Subcutaneous adipose tissue (tissue), 4 donors: ENCODE measurements around the gene IQGAP3. TPM values are rescaled to one million over a fixed set of nuclear protein-coding genes. Genes with fewer than 3 reads are reported as not detected.

Experiments used
- total RNA-seq, 4 donors: library from RNA; depleted of rRNA; stranded (reverse); fragments of >200 nt; gene quantifications; one replicate each; pipeline ENCODE4 v1.1.0, GENCODE V29; 2016
- TF ChIP-seq, protein P1 (sequence below): fragments of 450-650 bp; IDR thresholded peaks from one replicate; pipeline ENCODE4 v1.5.1; 2016; ENCODE audit warnings: low read depth, mild to moderate bottlenecking, control low read depth, antibody characterized with exemption, moderate library complexity

Gene IQGAP3
- total RNA-seq, 4 donors from 2014 or later, result 0.57 to 2.5 (median 2.0) TPM; not detected in 1

DNA sequence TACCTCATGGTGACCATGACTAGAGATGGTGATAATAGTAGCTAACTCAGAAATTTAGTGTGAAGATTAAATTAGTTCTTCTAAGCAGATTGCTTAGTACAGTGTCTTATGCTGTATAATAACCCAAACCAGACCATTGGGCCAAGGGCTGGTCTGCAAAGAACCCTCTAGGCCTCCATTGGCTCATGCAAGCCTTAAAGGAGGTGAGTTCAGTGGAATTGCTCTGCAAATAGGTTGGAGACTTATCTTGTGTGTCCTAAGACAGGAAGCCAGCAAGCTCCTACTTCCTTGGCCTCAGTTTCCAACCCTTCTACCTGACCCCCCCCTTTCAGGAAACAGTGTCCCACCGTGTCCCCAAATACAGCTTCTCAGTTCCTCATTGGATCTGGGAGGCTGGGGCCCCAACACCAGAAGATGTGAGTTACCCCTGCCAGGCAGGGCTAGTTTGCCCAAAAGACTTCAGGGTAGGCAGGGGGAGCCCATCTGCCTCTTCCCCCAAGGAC is 69.9 kb downstream of the IQGAP3 start:
- TF ChIP-seq, protein P1, sequence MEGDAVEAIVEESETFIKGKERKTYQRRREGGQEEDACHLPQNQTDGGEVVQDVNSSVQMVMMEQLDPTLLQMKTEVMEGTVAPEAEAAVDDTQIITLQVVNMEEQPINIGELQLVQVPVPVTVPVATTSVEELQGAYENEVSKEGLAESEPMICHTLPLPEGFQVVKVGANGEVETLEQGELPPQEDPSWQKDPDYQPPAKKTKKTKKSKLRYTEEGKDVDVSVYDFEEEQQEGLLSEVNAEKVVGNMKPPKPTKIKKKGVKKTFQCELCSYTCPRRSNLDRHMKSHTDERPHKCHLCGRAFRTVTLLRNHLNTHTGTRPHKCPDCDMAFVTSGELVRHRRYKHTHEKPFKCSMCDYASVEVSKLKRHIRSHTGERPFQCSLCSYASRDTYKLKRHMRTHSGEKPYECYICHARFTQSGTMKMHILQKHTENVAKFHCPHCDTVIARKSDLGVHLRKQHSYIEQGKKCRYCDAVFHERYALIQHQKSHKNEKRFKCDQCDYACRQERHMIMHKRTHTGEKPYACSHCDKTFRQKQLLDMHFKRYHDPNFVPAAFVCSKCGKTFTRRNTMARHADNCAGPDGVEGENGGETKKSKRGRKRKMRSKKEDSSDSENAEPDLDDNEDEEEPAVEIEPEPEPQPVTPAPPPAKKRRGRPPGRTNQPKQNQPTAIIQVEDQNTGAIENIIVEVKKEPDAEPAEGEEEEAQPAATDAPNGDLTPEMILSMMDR, result no peak

DNA sequence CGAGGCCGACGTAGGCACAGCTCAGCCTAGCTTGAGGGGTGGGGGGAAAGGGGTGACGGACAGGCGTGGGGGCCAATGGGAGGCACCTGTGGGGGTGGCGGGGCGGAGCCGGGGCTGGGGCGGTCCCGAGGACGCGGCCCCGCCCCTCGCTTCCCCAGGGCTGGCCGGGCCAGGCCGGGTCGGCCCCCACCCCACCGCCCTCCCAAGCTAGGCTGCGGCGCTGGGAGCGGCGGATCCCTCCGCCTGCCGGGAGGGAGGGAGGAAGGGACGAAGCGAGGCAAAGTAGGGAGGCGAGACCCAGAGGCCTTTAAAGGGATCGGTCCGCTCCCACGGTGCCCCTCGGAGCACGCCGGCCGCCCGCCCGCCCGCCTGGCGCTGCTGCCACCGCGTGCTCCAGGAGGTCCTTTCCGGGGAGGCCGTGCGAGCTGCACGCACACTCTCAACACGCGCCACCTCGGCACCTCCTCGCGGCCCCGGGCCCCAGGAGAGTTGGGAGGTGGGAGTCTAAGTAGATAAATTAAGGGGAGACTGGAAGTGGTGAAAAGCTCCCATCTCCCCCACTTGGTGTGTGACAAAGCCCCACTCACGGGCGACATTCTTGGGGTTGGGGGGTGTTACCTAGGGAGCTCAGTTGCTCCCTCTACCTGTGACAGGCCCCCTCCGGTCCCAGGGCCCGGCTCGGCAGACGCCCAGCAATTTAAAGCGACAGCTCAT is 71.4 kb downstream of the IQGAP3 start:
- TF ChIP-seq, protein P1, result no peak

DNA sequence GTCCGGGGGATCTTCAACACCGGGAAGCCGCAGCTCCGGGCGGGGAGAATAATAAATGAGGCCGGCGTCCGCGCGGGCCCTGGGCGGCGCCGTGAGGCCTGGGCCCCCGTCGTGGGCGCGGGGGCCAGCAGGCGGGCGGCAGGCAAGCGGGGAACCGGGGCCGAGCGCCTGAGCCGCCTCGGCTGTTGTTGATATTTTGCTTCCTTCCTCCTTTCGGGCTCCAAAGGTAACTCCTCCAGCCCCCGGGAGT is 71.9 kb downstream of the IQGAP3 start, which contains the start of gene MEF2D:
TSS of gene MEF2D (minus strand) at position 233 of the 250 bp plus-strand sequence. CDS start 17,483 bp downstream, outside the sequence.
- TF ChIP-seq, protein P1, result no peak

DNA sequence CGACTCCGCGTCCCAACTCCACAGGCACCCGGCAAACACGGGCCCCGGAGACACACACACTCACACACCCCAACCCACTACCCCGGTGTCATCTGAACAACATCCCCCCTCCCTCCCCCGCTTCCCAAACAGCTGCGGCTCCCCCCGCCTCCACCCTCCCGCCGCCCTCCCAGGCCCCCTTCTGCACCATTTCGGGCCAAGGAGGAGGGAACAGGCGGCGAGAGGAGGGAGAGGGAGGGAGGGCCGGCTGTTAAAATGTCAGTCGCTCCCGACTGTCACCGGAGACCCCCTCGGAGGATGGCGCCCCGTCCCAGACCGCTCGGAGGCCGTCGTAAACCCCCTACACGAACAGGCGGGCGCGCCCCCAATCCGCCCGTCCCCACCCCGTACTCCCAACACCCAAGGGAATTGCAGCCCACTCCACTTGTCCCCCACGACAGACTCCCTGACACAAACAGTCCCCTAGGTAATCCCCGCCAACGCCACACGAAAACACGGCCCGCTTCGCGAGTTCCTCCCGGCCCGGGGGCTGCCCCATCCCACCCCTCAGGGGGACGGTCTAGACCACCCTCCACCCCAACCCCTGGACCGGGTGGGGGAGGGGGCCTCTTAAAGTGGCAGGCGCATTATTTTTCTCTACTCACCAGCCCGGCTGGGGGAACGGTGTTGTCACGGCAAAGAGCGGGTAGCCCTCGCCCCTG is 72.4 kb downstream of the IQGAP3 start:
- TF ChIP-seq, protein P1, result no peak

DNA sequence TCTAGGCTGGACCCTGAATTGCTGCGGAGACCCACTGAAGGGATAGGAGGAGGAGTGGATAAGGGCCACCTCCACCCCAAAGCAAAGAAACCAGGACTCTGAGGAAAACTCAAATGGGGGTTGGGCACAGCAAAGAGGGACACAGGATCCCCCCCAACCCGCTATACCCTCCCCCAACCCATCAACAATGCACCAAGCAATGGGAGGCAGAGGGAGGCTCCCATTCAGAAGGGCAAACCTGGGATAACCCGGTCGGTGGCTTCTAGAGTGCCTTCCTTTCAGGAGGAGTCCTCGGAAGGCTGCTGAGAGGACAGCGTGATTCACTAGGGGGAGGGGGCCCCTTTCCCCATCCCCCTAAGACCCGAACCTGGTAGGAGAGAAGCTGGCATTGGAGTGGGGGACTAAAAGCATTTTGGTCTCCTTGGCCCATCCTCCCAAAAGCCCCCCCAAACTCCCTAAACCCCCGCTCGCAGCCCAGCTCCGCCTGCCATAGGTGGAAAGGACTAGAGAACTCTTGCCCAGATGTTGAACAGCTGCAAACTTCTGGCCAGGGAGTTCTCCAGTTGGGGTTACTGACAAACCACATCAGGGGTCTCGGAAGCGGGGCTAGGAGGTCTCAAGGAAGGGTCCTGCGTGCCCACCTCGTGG is 73.0 kb downstream of the IQGAP3 start:
- TF ChIP-seq, protein P1, result no peak

DNA sequence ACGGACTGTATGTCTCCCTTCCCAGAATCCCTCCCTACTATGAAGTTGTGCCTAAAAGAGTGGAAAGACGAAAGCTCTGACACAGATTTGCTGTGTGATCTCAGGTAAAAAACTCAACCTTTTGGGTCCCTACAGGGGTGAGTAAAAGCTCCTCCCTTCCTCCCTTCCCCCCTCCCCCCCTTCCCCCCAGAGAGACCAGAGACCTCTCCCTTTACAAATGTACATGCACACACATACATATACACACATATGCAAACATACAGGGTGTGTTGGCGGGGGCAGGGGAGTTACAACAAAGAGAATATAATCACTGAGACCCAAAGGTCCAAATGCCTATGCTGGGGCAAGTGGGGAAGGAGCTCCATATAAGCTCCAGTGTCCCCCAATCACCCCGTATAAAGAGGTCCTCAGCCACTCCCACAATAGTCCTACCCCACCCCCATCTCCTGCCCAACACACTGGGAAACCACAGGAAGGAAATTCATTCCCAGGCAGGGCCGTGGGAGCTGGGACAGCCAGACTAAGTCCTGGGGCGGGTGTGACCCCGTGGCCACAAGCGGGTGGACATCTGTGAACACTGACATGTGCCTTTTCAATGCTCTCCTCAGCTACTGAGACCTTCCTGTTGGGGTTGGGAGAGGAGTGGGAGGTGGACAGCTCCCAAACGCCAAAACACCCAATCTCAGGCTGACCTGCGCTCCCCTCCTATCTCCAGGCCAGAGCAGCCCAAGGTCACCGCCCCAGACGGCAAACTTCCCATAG is 73.8 kb downstream of the IQGAP3 start:
- TF ChIP-seq, protein P1, result no peak
